Bronchial epithelial cell (primary cell): Measurements from ENCODE around the gene EIF4G1. TPM values are rescaled to one million over a fixed set of nuclear protein-coding genes. Genes with fewer than 3 reads are reported as not detected.

Experiments used
- DNase-seq: peaks from one replicate; pipeline ENCODE4 v3.0.0-alpha.2; 2010; ENCODE audit warnings: low read depth
- FAIRE-seq: peaks from 2 replicates; lab custom pipeline; 2011; peaks lifted over from hg19 to GRCh38; lab: Jason Lieb, UNC
- H3K27me3 ChIP-seq: 2 replicates; pipeline ENCODE4 v1.5.1; 2011; ENCODE audit warnings: low read length; ENCODE audit not compliant: control insufficient read depth, insufficient read depth
- H3K36me3 ChIP-seq: 2 replicates; pipeline ENCODE4 v1.5.1; 2011; ENCODE audit warnings: low read length; ENCODE audit not compliant: control insufficient read depth, insufficient read depth
- H3K4me3 ChIP-seq: 2 replicates; pipeline ENCODE4 v1.5.1; 2011; ENCODE audit warnings: mild to moderate bottlenecking, low read depth, low read length, control low read depth
- CTCF ChIP-seq: IDR thresholded peaks from 2 replicates; pipeline ENCODE4 v1.5.1; 2011; ENCODE audit warnings: mild to moderate bottlenecking, moderate library complexity, low read length, control low read depth, inconsistent platforms; ENCODE audit not compliant: insufficient read depth, severe bottlenecking
- total RNA-seq: library from RNA; depleted of rRNA; stranded (reverse); fragments of >200 nt; gene quantifications from 2 replicates; pipeline ENCODE4 v1.2.1, GENCODE V29; 2014

Gene EIF4G1
- total RNA-seq, 1 donor from 2014 or later, result 244 TPM

GRCh38 chr3:184316792-184317191 is 2.4 kb downstream of the EIF4G1 start:
- DNase-seq (no peak), FAIRE-seq (no peak)
- no peaks in the 10 kb centered on the region for H3K27me3 ChIP-seq
- no peak overlapping the region for H3K4me3 ChIP-seq
- H3K36me3 ChIP-seq, result peaks cover 28% of the 10 kb centered on the region
- no peak for TF ChIP-seq CTCF

GRCh38 chr3:184317201-184317600 is 2.8 kb downstream of the EIF4G1 start:
- H3K4me3 ChIP-seq, result no peak overlapping the region
- FAIRE-seq, result no peak
- TF ChIP-seq CTCF, result no peak

GRCh38 chr3:184320104-184320445 is 5.7 kb downstream of the EIF4G1 start:
- Histone ChIP-seq H3K4me3 (peak overlapping the region; percentile 13), H3K36me3 (peaks cover 53% of the 10 kb centered on the region)
- FAIRE-seq, result no peak

More at GRCh38 chr3:184317201-184317600, 2.8 kb downstream of the EIF4G1 start:
- Histone ChIP-seq H3K27me3 (no peaks in the 10 kb centered on the region), H3K36me3 (peaks cover 31% of the 10 kb centered on the region)
- no peak for DNase-seq

GRCh38 chr3:184321666-184322065 is 7.3 kb downstream of the EIF4G1 start:
- TF ChIP-seq CTCF, result no peak
- Histone ChIP-seq H3K4me3 (no peak overlapping the region), H3K27me3 (no peaks in the 10 kb centered on the region), H3K36me3 (peaks cover 64% of the 10 kb centered on the region)
- FAIRE-seq (no peak), DNase-seq (no peak)

More at GRCh38 chr3:184320104-184320445, 5.7 kb downstream of the EIF4G1 start:
- peak; percentile 89 for DNase-seq
- no peaks in the 10 kb centered on the region for H3K27me3 ChIP-seq
- no peak for TF ChIP-seq CTCF

- no peak for DNase-seq
- FAIRE-seq, result no peak
- Histone ChIP-seq H3K36me3 (peaks cover 70% of the 10 kb centered on the region), H3K4me3 (no peak overlapping the region), H3K27me3 (no peaks in the 10 kb centered on the region)
- TF ChIP-seq CTCF, result no peak
Measured at GRCh38 chr3:184322731-184323487, 8.5 kb downstream of the EIF4G1 start.
